GM12873 (cell line): ENCODE measurements around the gene BTD.

ENCODE experiments used
- CTCF ChIP-seq: IDR thresholded peaks from 2 replicates; pipeline ENCODE4 v1.5.1; 2012; ENCODE audit warnings: low read depth, mild to moderate bottlenecking, moderate library complexity, low read length, control low read depth; ENCODE audit not compliant: insufficient read depth; ENCODE audit errors: missing control alignments

The BTD gene

GRCh38 chr3:15606434-15606891 lies 4.9 kb downstream of the BTD start:
- TF ChIP-seq CTCF: no peak

- no peak for TF ChIP-seq CTCF
Measured at GRCh38 chr3:15610082-15610759, 8.7 kb downstream of the BTD start.

DNA sequence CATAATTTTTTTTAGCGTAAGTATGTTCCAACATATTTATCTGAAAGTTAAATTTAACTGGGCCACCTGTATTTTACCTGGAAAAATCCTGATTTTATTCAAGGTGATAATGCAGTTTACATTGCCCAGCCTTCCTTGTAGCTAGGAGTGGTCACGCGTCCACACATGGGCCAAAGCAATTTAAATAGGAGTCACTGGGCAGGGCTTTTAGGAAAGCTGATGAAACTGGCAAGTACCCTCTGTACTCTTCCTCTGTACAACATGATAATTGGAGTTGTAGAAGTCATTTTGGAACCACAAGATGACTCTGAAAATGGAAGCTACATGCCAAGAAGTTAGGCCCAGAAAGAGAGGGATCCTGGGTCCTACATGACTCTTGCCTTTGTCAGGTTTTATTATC lies 9.5 kb downstream of the BTD start:
- no peak for TF ChIP-seq CTCF

DNA sequence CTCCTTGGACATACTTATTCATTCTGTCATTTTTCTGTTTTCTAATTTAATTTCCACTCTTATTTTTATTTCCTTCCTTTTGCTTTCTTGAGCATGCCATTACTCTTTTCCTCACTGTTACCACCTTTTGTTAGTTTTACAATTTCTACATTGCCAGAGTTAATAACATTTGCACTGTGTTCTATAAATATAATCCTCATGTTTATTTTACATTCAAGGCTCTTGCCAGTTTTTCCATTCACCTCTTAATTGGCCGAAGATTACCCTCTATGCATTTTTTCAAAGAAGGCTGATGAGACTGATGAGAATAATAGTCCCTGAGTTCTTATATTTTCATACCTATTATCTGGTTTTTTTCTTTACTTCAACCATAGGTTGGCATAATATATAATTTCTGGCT lies 10.5 kb downstream of the BTD start:
- no peak for TF ChIP-seq CTCF

DNA sequence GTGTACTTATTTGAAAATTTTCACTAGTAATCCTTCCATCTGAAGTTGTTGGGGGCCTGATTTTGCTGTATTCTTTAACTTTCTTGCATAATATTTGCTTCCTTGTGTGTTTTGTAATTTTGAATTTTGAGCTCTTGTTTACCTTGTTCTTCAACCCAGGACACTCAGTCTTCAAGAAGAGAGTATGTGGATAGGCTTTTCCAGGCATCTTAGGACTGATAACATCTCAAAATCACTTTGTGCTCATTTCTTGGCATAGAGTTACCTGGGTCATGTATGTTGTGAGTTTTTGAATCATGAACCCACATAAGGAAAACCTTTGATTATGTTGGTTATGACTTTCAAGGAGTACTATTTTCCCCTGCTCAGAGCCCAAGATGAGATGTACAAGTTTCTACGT lies 13.4 kb downstream of the BTD start:
- no peak for TF ChIP-seq CTCF

DNA sequence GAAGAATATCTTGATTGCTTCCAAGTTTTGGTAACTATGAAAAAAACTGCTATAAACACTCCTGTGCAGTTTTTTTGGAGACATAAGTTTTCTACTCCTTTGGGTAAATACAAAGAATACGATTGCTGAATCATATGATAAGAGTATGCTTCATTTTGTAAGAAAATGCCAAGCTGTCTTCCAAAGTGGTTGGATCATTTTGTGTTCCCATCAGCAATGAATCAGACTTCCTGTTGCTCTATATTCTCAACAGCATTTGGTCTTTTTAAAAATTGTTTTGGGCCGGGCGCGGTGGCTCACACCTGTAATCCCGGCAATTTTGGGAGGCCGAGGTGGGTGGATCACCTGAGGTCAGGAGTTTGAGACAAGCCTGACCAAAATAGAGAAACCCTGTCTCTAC lies 14.5 kb downstream of the BTD start:
- no peak for TF ChIP-seq CTCF

DNA sequence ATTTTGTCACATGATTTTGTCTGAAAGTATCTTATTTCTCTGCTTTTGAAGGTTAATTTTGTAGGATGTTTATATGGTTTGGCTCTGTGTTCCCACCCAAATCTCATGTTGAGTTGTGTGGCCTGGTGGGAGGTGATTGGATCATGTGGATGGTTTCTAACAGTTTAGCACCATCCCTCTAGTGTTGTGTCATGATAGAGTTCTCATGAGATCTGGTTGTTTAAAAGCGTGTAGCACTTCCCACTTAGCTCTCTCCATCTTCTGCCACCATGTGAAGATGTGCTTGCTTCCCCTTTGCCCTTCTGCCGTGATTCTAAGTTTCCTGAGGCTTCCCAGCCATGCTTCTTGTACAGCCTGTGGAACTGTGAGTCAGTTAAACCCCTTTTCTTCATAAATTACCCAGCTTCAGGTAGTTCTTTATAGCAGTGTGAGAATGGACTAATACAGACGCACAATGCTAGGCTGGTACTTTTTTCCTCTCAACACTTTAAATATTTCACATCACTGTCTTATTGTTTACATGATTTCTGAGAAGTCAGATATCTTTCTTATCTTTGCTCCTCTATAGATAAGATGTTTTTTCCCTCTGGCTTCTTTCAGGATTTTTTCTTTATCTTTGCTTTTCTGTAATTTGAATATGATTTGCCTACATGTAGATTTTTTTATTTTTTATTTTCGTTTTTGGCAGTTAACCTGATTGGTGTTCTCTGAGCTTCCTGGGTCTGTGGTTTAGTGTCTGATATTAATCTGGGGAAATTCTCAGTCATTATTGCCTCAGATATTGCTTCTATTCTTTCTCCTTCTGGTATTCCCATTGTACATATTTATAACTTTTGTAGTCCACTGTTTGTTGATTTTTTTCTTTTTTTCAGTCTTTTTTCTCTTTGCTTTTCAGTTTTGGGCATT lies 22.2 kb downstream of the BTD start:
- no peak for TF ChIP-seq CTCF
